GM21423 (cell line): ENCODE measurements around the gene KAT2A.

Source experiments
- ATAC-seq: cut with Tn5 transposase; IDR thresholded peaks from one replicate; pipeline ENCODE4 v1.9.1; 2021; ENCODE audit warnings: mild to moderate bottlenecking, moderate library complexity; ENCODE audit not compliant: unreplicated experiment

Gene KAT2A

DNA sequence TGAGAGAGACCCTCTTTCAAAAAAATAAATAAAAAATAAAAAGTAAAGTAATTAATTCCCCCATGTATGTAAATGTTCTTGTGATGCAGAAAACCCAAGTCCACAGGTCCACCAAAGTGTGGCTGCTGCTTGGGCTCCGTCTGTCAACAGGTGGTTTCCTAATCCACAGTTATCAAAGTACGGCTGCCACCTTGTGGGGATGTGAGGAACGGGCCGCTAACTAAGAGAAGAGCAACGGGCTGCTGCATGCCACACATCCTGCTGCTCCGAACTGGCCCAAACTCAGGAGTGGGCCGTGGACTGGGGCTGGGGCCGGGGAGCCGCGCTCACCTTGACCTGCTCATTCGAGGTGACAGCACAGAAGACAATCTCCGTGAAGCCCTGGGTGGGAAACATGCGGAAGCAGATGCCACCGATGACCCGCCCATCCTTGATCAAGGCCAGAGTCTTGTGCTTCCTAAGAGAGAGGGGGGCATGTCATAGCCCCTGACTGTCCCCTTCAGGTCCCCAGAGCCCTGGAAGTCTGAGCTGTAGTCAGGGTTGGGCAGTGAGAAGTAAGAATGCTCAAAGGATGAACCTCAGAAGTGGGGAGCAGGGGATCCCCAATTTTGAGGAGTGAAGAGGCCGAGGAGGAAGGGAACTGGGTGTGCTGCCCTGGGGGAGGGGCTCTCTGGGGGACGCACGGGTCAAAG, 4.3 kb downstream of the KAT2A start:
- no peak for ATAC-seq

DNA sequence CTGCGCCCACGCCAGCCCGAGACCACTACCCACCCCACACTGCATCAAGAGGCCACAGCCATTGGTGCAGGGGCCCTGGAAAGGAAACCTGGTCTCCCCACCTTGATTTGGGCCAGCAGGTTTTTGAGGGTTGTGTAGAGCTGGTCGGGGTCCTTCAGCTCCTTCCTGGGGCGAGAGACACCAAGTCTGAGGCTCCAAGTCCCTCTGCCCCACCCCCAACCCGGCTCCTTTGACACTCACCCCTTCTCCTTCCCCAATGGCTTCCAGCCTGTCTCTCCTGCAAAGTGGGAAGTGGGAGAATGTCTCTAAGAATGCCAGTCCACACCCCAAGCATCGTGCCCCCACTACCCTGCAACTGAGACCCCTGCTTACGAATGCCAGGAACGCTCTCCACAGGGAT, 7.0 kb downstream of the KAT2A start:
- no peak for ATAC-seq

DNA sequence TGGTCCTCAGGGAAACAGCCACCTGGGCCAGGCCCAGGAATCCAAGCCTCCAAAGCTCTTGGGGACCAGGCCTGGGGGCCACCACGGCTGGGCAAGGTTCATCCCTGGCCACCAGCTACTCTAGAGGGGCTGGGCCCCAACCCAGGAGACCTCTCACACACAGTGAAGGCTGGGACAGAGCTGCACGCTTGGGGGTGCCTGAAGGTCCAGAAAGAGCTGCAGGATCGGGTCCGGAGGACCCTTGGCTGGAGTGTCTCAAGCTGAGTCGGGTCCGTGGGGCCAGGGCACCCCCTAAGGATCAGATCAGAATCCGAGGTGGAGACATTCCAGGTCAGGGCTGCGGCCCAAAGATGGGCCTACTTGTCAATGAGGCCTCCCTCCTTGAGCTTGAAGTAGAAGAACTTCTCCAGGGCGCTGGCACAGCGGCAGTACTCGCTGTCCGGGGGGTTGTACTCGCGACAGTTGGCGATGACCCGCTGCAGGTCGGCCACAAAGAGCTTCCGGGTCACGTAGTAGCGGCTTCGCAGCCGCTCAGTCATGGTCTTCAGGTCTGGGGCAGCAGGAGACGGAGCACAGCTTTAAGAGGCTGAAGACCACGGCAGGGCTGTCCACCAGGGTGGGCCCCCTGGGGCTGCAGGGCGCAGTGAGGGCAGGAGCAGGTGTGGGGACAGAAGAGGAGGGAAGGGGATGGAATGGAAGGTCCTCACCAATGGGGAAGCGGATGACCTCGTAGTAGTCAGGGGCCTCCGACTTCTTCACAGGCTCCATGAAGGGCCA, 7.7 kb downstream of the KAT2A start:
- ATAC-seq: no peak

DNA sequence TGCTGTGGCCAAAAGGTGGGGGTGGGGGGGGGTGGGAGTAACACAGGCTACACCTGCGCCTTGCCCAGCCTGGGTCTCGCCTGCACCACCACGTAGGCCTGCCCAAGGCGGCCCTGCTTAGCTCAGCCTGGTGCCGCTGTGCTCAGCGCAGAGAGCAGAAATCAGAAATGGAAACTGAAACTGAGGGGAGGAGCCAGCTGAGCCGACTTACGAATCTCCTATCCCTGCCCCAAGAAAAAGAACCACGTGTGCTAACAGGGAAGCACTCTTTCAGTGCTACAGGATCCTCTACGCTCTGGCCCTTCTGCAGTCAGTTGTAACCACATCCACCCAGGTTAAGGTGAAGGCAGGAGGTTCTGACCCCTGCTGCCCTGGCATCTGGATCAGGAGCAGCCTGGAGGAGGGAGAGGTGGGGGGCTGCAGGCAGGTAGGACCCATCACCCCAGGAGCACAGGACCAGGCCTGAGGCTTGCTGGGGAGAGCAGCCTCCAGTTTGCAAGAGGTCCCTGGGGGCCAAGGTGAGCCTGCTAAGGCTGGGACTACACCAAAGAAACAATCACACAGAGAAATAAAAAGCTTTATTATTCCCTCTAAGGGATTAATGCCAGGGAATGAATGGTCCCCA, 8.5 kb downstream of the KAT2A start, which contains the start of gene DHX58:
TSS of gene DHX58 (minus strand) at position 163 of the 625 bp plus-strand sequence. CDS start 822 bp downstream, outside the sequence.
- ATAC-seq: peak; percentile 59

DNA sequence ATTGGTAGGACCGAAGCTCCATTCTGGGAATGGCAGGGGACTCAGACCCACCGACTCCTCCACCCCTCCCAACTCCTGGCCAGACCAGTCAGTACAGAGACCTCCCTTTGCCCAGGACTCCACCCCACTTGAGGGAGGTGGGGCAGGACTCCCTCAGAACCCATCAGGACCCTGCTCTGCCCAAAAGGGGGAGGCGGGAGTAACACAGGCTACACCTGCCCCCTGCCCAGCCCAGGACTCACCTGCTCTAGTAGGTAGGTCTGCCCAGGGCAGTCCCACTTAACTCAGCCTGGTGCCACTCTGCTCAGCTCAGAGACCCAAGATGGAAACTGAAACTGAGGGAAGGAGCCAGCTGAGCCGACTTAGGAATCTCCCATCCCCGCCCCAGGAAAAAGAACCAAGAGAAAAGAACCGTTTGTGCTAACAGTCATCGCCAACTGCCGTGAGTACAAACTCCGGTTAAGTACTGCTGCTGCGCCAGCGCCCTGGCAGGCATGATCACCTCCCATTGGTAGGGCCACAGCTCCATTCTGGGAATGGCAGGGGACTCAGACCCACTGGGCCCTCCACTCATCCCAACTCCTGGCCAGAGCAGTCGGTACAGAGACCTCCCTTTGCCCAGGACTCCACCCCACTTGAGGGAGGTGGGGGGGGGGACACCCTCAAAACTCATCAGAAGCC, 9.2 kb downstream of the KAT2A start:
- ATAC-seq: no peak

DNA sequence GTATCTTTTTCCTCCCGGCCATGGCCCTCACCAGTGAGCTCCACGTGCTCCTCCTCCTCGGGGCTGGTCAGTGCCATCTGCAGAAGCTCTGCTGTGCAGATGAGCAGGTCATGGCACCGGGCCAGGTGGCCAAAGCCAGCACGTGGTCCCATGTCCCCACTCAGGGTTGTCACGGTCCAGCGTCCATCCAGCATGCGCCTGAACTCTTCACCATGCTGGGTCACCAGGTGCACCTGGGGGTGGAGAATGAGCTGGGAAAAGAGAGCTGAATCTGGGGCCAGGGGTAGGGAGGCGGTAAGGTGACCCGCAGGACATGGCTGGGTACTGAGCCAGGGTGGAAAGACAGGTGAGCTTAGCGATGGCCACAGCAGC, 9.9 kb downstream of the KAT2A start:
- no peak for ATAC-seq

DNA sequence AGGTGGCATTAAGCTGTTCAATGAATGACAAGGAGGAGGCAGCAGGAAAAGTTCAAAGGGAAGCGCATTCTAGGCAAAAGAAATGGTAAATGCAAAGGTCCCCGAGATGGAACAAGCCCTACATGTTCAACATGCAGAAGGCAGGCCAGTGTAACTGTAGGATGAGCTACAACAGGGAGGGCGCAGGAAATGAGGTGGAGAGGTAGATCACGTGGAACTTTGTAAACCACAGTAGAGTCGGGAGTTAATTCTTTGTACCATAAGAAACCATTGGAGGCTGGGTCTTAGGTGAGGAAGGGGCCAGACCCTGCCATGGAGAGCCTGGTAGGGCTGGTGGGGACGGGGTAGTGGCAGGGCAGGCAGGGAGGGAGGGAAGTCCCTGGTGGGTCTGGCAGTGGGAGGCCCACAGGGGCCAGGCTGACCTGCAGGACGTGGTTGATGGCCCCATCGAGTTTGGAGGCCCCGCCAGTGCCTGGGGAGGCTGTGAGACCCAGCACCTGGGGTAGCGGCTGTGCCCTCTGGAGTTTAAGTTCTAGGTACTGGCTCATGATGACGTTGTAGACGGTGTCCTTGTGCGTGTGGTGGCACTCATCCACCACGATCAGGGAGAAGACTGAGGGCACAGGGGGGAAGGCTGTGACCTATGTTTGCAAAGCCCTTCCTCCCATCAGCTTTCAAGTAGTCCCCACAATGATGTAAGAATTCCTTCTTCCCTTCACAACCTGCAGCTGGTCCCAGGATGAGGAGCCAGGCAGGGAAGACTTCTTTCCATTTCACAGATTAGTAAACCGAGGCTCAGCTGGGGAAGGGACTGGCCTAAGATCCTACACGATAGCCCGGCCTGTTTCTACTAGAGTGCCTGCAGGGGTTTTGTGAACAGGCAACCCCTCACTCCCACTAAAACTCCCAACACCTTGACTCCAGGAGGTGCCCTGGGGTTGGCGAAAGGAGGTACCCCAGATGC, 10.6 kb downstream of the KAT2A start:
- ATAC-seq: no peak

DNA sequence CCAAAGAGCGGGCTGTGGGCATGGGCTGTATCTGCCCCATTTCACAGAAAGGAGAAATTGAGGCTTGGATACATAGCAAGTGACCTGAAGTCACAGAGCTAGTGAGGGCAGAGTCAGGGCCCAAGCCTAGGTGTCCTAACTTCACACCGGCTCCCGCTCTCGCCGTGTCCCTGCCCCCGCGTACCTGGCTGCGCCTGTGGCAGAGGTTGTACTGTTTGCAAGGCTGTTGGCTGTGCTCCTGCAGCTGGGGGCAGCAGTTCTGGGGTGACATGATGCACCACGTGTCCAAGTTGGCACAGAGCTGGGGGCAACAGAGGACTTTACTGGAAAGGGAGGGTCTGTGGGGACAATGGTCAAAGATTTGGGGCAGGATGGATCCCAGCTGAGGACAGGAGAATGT, 12.1 kb downstream of the KAT2A start:
- no peak for ATAC-seq

DNA sequence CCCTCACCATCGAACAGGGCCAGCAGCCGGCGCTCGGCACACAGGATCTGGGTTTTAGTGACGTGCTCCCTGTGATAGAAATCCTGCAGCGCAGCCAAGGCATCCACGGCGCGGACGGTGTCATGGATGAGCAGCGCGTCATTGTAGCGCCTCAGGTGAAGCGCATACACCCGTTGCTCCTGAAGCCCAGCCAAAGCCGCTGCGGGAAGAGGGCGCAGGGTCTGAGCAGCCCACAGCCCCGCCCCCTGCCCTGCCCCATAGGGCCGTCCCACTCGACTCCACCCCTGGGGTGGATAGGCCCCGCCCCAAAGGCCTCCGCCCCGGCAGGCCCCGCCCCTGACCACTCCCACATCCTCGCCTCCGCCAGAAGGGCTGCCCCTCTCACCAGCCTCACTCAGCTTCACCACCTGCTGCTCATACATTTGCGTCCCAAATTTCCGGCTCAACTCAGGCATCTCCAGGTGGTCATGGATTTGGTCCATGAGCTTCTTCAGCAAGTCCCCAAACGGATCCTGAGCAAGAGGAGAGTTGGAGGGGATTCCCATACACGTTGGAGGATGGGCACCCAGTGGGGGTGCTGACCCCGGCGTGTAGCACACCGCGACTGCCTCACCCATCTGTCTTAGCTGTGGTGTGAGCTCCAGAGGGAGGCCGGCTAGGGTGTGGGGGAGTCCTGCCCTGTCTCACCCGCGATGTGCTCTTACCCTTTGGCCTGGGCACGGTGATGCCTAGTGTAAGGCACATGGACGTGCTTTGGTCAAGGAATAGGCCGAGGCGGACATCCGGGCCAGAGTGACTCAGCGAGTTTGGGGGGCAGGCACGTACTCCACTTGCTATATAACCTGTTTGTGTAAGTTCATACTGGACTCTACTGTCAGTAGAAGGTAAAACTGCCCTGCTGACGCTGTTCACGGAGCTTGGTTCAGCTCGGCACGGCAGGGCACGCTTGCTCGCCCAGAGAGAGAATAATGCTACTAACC, 13.3 kb downstream of the KAT2A start:
- ATAC-seq: peak; percentile 59

DNA sequence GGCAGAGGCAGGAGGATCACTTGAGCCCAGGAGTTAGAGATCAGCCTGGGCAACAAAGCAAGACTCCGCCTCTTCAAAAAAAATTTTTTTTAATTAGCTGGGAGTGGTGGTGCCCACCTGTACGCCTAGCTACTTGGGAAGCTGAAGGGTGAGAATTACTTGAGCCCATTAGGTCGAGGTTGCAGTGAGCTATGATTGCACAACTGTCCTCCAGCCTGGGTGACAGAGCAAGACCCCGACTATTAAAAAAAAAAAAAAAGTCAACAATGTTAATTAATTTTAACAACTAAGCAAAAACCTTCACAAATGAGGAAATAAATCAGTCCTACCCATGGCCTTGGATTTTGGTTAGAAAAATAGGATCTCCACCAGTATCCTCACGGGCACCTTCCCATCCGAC, 14.0 kb downstream of the KAT2A start:
- ATAC-seq: no peak

DNA sequence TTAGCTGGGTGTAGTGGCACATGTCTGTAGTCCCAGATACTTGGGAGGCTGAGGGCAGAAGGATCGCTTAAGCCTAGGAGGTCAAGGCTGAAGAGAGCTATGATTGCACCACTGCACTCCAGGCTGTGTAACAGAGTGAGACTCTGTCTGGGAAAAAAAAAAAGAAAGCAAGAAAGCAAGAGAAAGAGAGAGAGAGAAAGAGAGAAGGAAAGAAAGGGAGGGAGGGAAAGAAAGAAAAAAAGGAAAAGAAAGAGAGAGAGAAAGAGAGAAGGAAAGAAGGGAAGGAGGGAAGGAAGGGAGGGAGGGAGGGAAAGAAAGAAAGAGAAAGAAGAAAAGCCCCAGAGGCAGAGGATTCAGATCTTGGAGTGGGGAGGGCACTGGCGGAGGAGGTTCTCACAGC, 15.2 kb downstream of the KAT2A start:
- ATAC-seq: no peak

DNA sequence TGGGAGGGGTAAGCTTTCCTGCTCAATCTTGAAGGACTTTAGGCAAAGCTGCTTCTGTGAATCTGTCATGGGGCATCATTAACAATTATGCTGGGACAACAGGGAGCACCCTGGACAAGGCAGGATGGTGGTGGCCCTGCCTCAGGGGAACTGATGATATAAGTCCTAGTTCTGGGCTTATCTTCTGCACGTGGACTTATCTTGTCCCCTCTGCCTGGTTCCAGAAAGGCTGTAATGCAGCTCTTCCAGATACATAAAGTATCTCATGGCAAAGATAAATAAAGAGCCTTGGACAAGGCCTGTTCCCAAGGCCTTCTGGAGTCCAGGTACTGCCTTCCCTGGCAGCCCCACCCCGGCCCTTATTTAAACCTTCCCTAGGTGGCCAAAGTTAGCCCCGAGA, 16.9 kb downstream of the KAT2A start:
- ATAC-seq: no peak

DNA sequence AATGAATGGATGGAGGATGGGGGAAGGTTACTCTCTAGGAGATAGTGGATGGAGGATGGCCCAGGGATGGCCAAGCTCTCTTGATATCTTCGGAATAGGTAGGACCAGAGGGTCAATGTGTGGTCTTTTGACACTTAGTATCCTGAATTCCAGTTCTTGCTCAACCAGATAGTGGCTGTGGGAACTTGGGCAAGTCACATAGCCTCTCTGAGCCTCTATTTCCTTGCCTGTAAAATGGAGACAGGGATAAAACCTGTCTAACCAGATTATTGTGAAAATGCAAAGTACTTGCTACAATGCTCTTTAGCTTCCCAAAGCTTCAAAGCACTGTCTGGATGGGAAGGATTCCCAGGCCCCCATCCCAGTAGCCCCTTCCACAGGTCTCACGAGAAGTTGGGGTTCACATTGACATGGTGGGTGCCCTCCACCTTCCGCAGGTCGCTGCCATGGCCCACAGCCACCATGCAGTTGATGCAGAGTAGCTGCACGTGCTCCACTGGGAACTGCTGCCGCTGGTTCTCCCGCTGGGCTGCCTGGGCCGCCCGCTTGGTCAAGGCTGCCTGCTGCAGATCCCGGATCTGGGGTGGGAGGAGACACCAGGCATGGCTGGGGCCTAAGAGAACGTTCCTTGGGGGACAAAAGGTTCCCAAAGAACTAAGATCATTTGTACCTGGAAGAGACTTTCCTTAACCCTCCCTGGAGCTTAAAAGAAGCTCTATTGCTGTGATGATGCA, 17.8 kb downstream of the KAT2A start:
- ATAC-seq: no peak

DNA sequence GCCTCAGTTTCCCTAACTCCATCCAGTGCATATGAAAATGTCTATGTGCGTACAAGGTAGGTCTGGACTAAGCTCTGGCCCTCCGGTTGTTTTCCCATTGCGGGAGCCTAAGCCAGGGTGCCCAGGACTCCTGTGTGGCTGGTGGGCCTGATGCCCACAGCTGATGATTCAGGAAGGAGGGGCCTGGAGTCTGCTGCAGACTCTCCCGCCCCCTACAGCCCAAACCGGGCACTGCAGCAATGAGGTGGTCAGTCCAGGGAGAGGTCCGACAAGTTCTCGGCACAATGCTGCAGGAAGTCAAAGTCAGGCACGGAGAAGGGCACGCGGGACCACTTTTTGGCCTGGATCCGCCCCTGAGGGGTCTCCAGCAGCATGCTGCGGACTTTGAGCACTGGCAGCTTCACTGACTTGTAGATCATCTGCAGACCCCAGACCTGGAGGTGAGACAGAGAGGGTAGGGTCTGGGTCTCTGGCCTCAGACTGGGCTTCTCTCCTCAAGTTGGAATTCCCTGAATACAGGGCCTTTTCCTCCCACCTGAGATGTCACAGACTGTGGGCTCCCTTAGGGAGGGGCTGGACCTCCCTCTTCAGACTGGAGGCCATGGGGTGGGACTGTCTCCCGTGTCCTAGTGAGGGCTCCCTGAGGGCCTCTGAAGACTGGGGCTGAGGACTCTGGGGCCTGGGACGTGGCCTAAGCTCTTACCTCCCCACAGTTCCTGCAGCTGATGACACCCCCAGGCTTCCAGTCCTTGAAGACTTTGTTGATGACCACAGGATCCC, 19.5 kb downstream of the KAT2A start:
- no peak for ATAC-seq

DNA sequence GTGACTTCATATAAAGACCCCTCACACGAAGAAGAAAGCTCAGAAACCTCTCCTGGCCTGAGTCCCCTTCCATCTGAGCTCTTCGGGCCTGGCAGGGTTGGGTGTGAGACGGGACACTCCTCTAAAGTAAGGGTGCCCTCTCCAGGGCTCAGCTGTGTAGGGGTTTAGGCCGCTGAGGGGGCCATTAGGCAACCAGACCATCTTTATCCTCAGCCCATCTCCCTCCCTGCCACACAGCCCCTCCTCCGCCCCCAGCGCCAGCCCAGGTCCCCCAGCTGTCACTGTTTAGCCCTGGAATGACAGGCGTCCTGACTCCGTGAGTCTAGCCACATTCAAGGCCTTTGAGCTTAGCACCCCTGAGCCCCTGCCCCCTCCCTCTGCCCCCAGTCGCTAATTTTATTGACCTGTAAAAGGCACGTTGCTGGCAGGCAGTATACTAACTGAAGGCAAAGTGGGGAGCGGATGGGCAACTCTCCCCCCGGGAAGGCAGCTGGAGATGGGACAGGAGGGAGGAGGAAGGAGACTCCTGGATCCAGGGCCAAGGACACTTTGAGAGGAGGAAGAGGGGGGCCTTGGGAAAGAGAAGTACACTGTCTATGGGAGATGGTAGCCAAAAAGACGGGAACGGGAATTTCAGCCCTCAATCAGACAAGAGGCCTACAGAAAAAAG, 22.3 kb downstream of the KAT2A start:
- ATAC-seq: no peak

DNA sequence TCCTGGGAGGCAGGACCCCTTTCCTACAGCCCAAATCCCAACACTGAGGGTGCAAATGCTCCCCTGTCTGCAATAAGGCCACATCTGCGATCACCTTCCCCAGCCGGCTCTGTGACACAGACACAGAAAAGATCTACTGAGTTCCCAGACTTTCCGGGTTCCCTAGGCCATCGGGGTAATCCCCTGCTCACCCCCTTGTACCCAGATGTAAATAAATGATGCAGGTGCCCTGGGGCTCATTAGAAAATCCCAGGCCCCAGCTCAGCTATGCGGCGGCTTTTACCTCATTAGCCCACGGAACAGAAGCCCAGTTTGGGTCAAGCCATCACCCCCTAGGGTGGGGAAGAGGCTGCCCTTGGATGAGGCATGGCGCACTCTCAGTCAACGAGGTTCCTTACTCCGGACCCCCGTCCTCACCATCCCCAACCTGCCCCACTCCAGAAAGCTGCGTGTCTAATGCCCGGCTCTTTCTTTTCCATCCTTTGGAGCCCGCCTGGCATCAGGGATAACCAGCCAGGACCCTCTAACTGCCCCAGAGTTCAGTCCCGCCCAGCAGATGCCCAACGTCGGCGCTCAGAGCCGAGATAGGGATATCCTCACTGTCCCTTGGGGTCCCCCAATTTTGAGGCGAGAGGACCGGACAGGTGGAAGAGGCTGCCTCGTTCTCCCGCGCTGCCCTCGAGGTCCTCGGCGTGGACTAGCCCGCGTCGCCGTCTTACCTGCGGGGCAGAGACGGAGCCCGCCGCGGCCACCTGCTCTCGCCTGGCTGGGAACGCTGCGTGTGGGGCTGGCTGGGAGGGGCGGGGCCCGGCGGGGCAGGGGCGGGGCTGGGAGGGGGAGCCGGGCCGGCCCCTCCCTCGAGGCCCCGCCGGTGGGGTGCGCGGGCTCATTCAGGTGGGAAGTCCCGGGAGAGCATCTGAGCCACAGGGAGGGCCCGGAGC, 23.2 kb downstream of the KAT2A start, which contains the start of gene ZNF385C:
TSS of gene ZNF385C (minus strand) at position 783 of the 941 bp plus-strand sequence. CDS start 35,417 bp downstream, outside the sequence.
- ATAC-seq: no peak
